Smooth muscle cell (in vitro differentiated cells): ENCODE data around the gene ZNF672. TPM values are rescaled to one million over a fixed set of nuclear protein-coding genes. Genes with fewer than 3 reads are reported as not detected.

Experiments
- DNase-seq: peaks from one replicate; lab custom pipeline; 2025; ENCODE audit not compliant: unreplicated experiment; lab: John Stamatoyannopoulos, UW
- H2AFZ ChIP-seq: fragments of 200-600 bp; sonication (generic); 2 replicates; pipeline ENCODE4 v1.6.0; 2016; ENCODE audit warnings: antibody characterized with exemption, low read depth, mild to moderate bottlenecking
- H3F3A ChIP-seq: fragments of 200-600 bp; sonication (generic); 2 replicates; pipeline ENCODE4 v1.6.0; 2017; ENCODE audit warnings: antibody characterized with exemption, low read depth
- H3K27ac ChIP-seq: fragments of 200-600 bp; sonication (generic); 2 replicates; pipeline ENCODE4 v1.5.1; 2016; ENCODE audit warnings: low read depth, mild to moderate bottlenecking
- H3K27me3 ChIP-seq: fragments of 200-600 bp; sonication (generic); 2 replicates; pipeline ENCODE4 v1.6.1; 2016; ENCODE audit warnings: low read depth, mild to moderate bottlenecking
- H3K36me3 ChIP-seq: fragments of 200-600 bp; sonication (generic); 2 replicates; pipeline ENCODE4 v1.5.1; 2016; ENCODE audit warnings: low read depth
- H3K4me1 ChIP-seq: fragments of 200-600 bp; sonication (generic); 2 replicates; pipeline ENCODE4 v1.5.1; 2016; ENCODE audit warnings: low read depth
- H3K4me2 ChIP-seq: fragments of 200-600 bp; sonication (generic); 2 replicates; pipeline ENCODE4 v1.6.0; 2016; ENCODE audit warnings: mild to moderate bottlenecking
- H3K4me3 ChIP-seq: fragments of 200-600 bp; sonication (generic); 2 replicates; pipeline ENCODE4 v1.5.1; 2016; ENCODE audit warnings: mild to moderate bottlenecking
- H3K79me2 ChIP-seq: fragments of 200-600 bp; sonication (generic); 2 replicates; pipeline ENCODE4 v1.6.0; 2016; ENCODE audit warnings: low read depth, mild to moderate bottlenecking
- H3K9ac ChIP-seq: fragments of 200-600 bp; sonication (generic); 2 replicates; pipeline ENCODE4 v1.6.0; 2016; ENCODE audit warnings: low read depth
- H3K9me3 ChIP-seq: fragments of 200-600 bp; sonication (generic); replicated peaks from 2 replicates; pipeline ENCODE4 v1.5.1; 2016; ENCODE audit warnings: low read depth
- H4K20me1 ChIP-seq: fragments of 200-600 bp; sonication (generic); 2 replicates; pipeline ENCODE4 v1.6.0; 2016; ENCODE audit warnings: low read depth
- CTCF ChIP-seq: fragments of 200-600 bp; sonication (generic); IDR thresholded peaks from 2 replicates; pipeline ENCODE4 v1.5.1; 2017; ENCODE audit warnings: borderline replicate concordance, mild to moderate bottlenecking, antibody characterized with exemption; ENCODE audit not compliant: insufficient read depth, poor library complexity, severe bottlenecking
- WGBS: methylation state at CpG from one replicate; pipeline ENCODE4 v1.1.7; 2016; ENCODE audit warnings: low lambda C conversion rate; 5-methylcytosine and 5-hydroxymethylcytosine counted together
- polyA plus RNA-seq: library from polyadenylated mRNA; unstranded; fragments of >200 nt; fragmentation: Nextera tagmentation; extraction: Ambion mirVana; gene quantifications from 2 replicates; pipeline ENCODE4 v1.2.1, GENCODE V29; 2016
- total RNA-seq: library from RNA; depleted of rRNA; stranded (reverse); fragments of >200 nt; gene quantifications from 2 replicates; pipeline ENCODE4 v1.2.3, GENCODE V29; 2014

ZNF672 gene
- total and polyA plus RNA-seq, 2 experiments from 2014 or later: 25.8 to 28.7 TPM

GRCh38 chr1:248839168-248839555 is 1.1 kb downstream of the ZNF672 start:
- H3K4me2 ChIP-seq: peak overlapping the region; percentile 94
- WGBS: 21% methylated on average over 10 of the region's 10 CpGs
- H3K4me1 ChIP-seq: peaks cover 12% of the 10 kb centered on the region
- peak overlapping the region; percentile 100 for H3K27ac ChIP-seq
- peaks cover 5% of the 10 kb centered on the region for H3F3A ChIP-seq
- no peaks in the 10 kb centered on the region for H3K27me3 ChIP-seq
- no peak for TF ChIP-seq CTCF
- H4K20me1 ChIP-seq: peaks cover 44% of the 10 kb centered on the region
- H3K36me3 ChIP-seq: no peaks in the 10 kb centered on the region
- peaks cover 52% of the 10 kb centered on the region for H3K79me2 ChIP-seq
- no peaks in the 10 kb centered on the region for H3K9me3 ChIP-seq
- H3K4me3 ChIP-seq: peak overlapping the region; percentile 89
- peak overlapping the region; percentile 99 for H3K9ac ChIP-seq
- DNase-seq: no peak
- H2AFZ ChIP-seq: peak overlapping the region; percentile 86

- Histone ChIP-seq H3K4me2 (no peak overlapping the region), H3K9me3 (no peaks in the 10 kb centered on the region), H3K9ac (no peak overlapping the region), H3K27me3 (no peaks in the 10 kb centered on the region), H3K36me3 (no peaks in the 10 kb centered on the region), H3F3A (peaks cover 5% of the 10 kb centered on the region), H3K27ac (peak overlapping the region; percentile 80), H4K20me1 (peaks cover 49% of the 10 kb centered on the region), H3K4me3 (no peak overlapping the region), H3K4me1 (peaks cover 12% of the 10 kb centered on the region), H2AFZ (no peak overlapping the region), H3K79me2 (peaks cover 52% of the 10 kb centered on the region)
- no peak for DNase-seq
- no peak for TF ChIP-seq CTCF
- WGBS: 95% methylated on average over 4 of the region's 4 CpGs
These were observed 2.9 kb downstream of the ZNF672 start for GRCh38 chr1:248840946-248841345.

- no peaks in the 10 kb centered on the region for H3K9me3 ChIP-seq
- no peak overlapping the region for H2AFZ ChIP-seq
- H4K20me1 ChIP-seq: peaks cover 49% of the 10 kb centered on the region
- no peak for DNase-seq
- peaks cover 12% of the 10 kb centered on the region for H3K4me1 ChIP-seq
- peak; percentile 32 for TF ChIP-seq CTCF
- H3K36me3 ChIP-seq: no peaks in the 10 kb centered on the region
- H3K79me2 ChIP-seq: peaks cover 52% of the 10 kb centered on the region
- 67% methylated on average over 12 of the region's 12 CpGs for WGBS
- H3K9ac ChIP-seq: peak overlapping the region; percentile 28
- peak overlapping the region; percentile 80 for H3K27ac ChIP-seq
- peaks cover 5% of the 10 kb centered on the region for H3F3A ChIP-seq
- no peak overlapping the region for H3K4me2 ChIP-seq
- no peak overlapping the region for H3K4me3 ChIP-seq
- no peaks in the 10 kb centered on the region for H3K27me3 ChIP-seq
These were observed 3.8 kb downstream of the ZNF672 start for GRCh38 chr1:248841702-248842395.
